A673 (cell line): ENCODE measurements around the gene ZBTB25. TPM values are rescaled to one million over a fixed set of nuclear protein-coding genes. Genes with fewer than 3 reads are reported as not detected.

ENCODE experiments used
- Bru-seq: library from RNA; stranded (reverse); fragments of 400-500 nt; gene quantifications from one replicate; lab custom pipeline; 2021; lab: Mats Ljungman, UMichigan
- BruChase-seq, 2 experiments: library from RNA; stranded (reverse); fragments of 400-500 nt; gene quantifications; one replicate each; lab custom pipeline; 2021; lab: Mats Ljungman, UMichigan
- BruUV-seq: library from RNA; stranded (reverse); fragments of 400-500 nt; replicated peaks from 2 replicates; lab custom pipeline; 2021; lab: Mats Ljungman, UMichigan
- CTCF ChIA-PET: fragments of 300-600 bp; sonication (Branson Sonifier 250); formaldehyde crosslinking; loops from one replicate; lab custom pipeline; 2022; ENCODE audit warnings: antibody characterized with exemption; lab: Charles Lee
- POLR2A ChIA-PET: fragments of 300-600 bp; sonication (Branson Sonifier 250); formaldehyde crosslinking; loops from one replicate; lab custom pipeline; 2022; ENCODE audit warnings: antibody characterized with exemption; ENCODE audit not compliant: low non-redundant PET; lab: Charles Lee
- DNase-seq: peaks from one replicate; pipeline ENCODE4 v3.0.0-alpha.2; 2015; ENCODE audit warnings: low spot score
- H3K27ac ChIP-seq: fragments of 200-600 bp; sonication (generic); 2 replicates; pipeline ENCODE4 v1.5.1; 2016; ENCODE audit warnings: mixed run types, low read depth, mild to moderate bottlenecking, mixed read lengths, antibody characterized with exemption, low read length; ENCODE audit not compliant: poor library complexity, severe bottlenecking
- H3K27me3 ChIP-seq: fragments of 200-600 bp; sonication (generic); replicated peaks from 2 replicates; pipeline ENCODE4 v1.6.1; 2017; ENCODE audit warnings: mixed run types, low read depth, mild to moderate bottlenecking, mixed read lengths, antibody characterized with exemption, low read length; ENCODE audit not compliant: insufficient read depth, poor library complexity
- H3K36me3 ChIP-seq: fragments of 200-600 bp; sonication (generic); 2 replicates; pipeline ENCODE4 v1.6.1; 2016; ENCODE audit warnings: mixed run types, mild to moderate bottlenecking, mixed read lengths, antibody characterized with exemption, low read length; ENCODE audit not compliant: insufficient read depth, poor library complexity, severe bottlenecking
- H3K4me1 ChIP-seq: fragments of 200-600 bp; sonication (generic); 2 replicates; pipeline ENCODE4 v1.6.1; 2017; ENCODE audit warnings: mixed run types, mild to moderate bottlenecking, mixed read lengths, antibody characterized with exemption, low read length; ENCODE audit not compliant: insufficient read depth, poor library complexity, severe bottlenecking
- H3K4me3 ChIP-seq: fragments of 200-600 bp; sonication (generic); 2 replicates; pipeline ENCODE4 v1.5.1; 2016; ENCODE audit warnings: low read depth, mixed run types, mild to moderate bottlenecking, mixed read lengths, low read length; ENCODE audit not compliant: poor library complexity, severe bottlenecking
- H3K9me3 ChIP-seq: fragments of 200-600 bp; sonication (generic); 2 replicates; pipeline ENCODE4 v1.6.1; 2016; ENCODE audit warnings: mixed run types, low read depth, mild to moderate bottlenecking, mixed read lengths, antibody characterized with exemption, low read length; ENCODE audit not compliant: poor library complexity, severe bottlenecking
- EZH2 ChIP-seq: fragments of 200-600 bp; sonication (generic); IDR thresholded peaks from 2 replicates; pipeline ENCODE4 v1.6.1; 2017; ENCODE audit warnings: borderline replicate concordance, low read depth, mild to moderate bottlenecking, mixed read lengths, antibody characterized with exemption, low read length; ENCODE audit not compliant: poor library complexity, severe bottlenecking
- intact Hi-C: fragments of 100-400 bp; cut with micrococcal nuclease; formaldehyde crosslinking; loops from one replicate; pipeline ENCODE4 v1.10.0; 2022; ENCODE audit not compliant: unreplicated experiment
- long read RNA-seq: library from polyadenylated mRNA; stranded (forward); transcript quantifications from one replicate; pipeline ENCODE4 v2.0.0, GENCODE V29; 2022
- total RNA-seq: library from RNA; stranded (reverse); gene quantifications from 2 replicates; pipeline ENCODE4 v1.2.3, GENCODE V29; 2021
- TF ChIP-seq, protein P1 (sequence below): fragments of 300-800, 200-600 bp; sonication (generic); conservative IDR thresholded peaks from 2 replicates; pipeline ENCODE4 v1.5.1; 2017; ENCODE audit warnings: low read depth, mild to moderate bottlenecking, antibody characterized with exemption, low read length, moderate library complexity, mixed read lengths

Gene ZBTB25, protein sequence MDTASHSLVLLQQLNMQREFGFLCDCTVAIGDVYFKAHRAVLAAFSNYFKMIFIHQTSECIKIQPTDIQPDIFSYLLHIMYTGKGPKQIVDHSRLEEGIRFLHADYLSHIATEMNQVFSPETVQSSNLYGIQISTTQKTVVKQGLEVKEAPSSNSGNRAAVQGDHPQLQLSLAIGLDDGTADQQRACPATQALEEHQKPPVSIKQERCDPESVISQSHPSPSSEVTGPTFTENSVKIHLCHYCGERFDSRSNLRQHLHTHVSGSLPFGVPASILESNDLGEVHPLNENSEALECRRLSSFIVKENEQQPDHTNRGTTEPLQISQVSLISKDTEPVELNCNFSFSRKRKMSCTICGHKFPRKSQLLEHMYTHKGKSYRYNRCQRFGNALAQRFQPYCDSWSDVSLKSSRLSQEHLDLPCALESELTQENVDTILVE
- 11.3 and 13.5 TPM in 2 replicates for total RNA-seq
- percentile 71 among the genes with signal in this experiment for Bru-seq, nascent RNA
- BruChase-seq, experiment 1, labeled RNA remaining after a 2-hour chase, result percentile 73 among the genes with signal in this experiment
- BruChase-seq, experiment 2, labeled RNA remaining after a 6-hour chase, result percentile 69 among the genes with signal in this experiment
- long read RNA-seq, full-length matches to known transcripts, result 2 of 10 reads
- long read RNA-seq, partial matches to known transcripts, result 1 of 10 reads
- long read RNA-seq, other reads (novel, unspliced or antisense), result 7 of 10 reads

GRCh38 chr14:64503434-64504309 lies at the start of gene ZBTB25:
ZBTB25 (minus strand) TSS chr14:64503838; CDS start chr14:64490533, 13,305 bp downstream.
- CTCF ChIA-PET, result interaction anchor here (0.7 kb wide), 1 partner anchor 24 kb away, joined by 4 read pairs; no protein-coding TSS in a partner anchor
- Histone ChIP-seq H3K36me3 (peaks cover 4% of the 10 kb centered on the region), H3K4me1 (peaks cover 31% of the 10 kb centered on the region), H3K27ac (peak within 1 kb of the TSS; percentile 100), H3K27me3 (no peaks in the 10 kb centered on the region), H3K9me3 (no peaks in the 10 kb centered on the region), H3K4me3 (peak within 1 kb of the TSS; percentile 87)
- intact Hi-C loops, result no loop called here
- TF ChIP-seq EZH2, result no peak
- TF ChIP-seq, protein P1, sequence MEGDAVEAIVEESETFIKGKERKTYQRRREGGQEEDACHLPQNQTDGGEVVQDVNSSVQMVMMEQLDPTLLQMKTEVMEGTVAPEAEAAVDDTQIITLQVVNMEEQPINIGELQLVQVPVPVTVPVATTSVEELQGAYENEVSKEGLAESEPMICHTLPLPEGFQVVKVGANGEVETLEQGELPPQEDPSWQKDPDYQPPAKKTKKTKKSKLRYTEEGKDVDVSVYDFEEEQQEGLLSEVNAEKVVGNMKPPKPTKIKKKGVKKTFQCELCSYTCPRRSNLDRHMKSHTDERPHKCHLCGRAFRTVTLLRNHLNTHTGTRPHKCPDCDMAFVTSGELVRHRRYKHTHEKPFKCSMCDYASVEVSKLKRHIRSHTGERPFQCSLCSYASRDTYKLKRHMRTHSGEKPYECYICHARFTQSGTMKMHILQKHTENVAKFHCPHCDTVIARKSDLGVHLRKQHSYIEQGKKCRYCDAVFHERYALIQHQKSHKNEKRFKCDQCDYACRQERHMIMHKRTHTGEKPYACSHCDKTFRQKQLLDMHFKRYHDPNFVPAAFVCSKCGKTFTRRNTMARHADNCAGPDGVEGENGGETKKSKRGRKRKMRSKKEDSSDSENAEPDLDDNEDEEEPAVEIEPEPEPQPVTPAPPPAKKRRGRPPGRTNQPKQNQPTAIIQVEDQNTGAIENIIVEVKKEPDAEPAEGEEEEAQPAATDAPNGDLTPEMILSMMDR, result no peak
- no TSS peak for BruUV-seq
- DNase-seq, result peak; percentile 98
- POLR2A ChIA-PET, result interaction anchor here (0.7 kb wide), 1 partner anchor 135 kb away, joined by 3 read pairs; no protein-coding TSS in a partner anchor

DNA sequence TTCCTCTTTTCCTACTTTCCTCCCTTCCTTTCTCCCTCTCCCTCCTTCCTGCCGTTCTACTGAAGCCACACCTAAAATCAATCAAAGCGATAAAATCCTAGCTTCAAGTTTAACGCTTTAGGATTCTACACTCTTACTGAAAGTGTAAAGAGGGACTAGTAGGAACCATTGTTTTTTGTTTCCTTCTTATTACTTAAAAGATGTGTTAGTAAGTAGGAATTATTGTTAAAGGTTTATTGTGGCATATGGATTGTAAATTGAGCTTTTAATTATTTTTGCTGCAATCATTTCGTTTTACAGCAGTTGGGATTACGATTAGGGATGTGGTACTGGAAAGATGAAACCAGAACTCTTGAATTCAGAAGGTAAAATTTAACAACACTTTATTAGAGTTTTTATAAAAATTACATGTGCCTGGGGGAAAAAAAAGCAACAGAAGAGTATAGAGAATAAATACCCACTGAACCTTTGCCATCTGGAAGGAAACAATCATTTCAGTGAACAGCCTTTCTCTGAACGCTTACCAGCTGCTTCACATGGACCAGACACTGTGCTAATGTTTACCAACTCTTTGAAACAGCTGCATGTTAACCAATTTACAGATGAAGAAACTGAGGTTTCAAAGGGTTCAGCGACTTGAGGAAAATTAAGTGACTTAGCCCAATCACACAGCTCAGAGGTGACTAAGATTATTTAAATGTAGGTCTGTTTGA lies 47.1 kb upstream of the ZBTB25 start:
- H3K4me3 ChIP-seq, result no peak overlapping the region
- TF ChIP-seq, protein P1, result no peak
- TF ChIP-seq EZH2, result no peak
- H3K27me3 ChIP-seq, result no peaks in the 10 kb centered on the region
- CTCF ChIA-PET, result no interaction called here
- peaks cover 4% of the 10 kb centered on the region for H3K4me1 ChIP-seq
- no peaks in the 10 kb centered on the region for H3K9me3 ChIP-seq
- POLR2A ChIA-PET, result interaction anchor here (0.7 kb wide), 1 partner anchor 56 kb away, joined by 3 read pairs; no protein-coding TSS in a partner anchor
- DNase-seq, result no peak
- intact Hi-C loops, result no loop called here
- no peaks in the 10 kb centered on the region for H3K36me3 ChIP-seq
- no peak overlapping the region for H3K27ac ChIP-seq
- no TSS peak for BruUV-seq
